HepG2 (cell line): ENCODE measurements around the gene DCP2. TPM values are rescaled to one million over a fixed set of nuclear protein-coding genes. Genes with fewer than 3 reads are reported as not detected.

Source experiments
- ATAC-seq: fragments of 200-7000 bp; cut with Tn5 transposase; 3 replicates; pipeline ENCODE4 v1.9.1; 2020; ENCODE audit warnings: mild to moderate bottlenecking, moderate library complexity
- BruUV-seq: library from RNA; stranded (reverse); fragments of 400-500 nt; replicated peaks from 2 replicates; lab custom pipeline; 2021; lab: Mats Ljungman, UMichigan
- CTCF ChIA-PET: fragments of 300-600 bp; formaldehyde crosslinking; extraction: SDS; loops from one replicate; lab custom pipeline; 2021; ENCODE audit warnings: low total read pairs, inconsistent platforms, low intra/inter-chr PET ratio; lab: Yijun Ruan, JAX
- POLR2A ChIA-PET: fragments of 350-600 bp; sonication (Branson Sonifier 250); formaldehyde crosslinking; loops from one replicate; lab custom pipeline; 2020; ENCODE audit warnings: antibody characterized with exemption, inconsistent platforms; lab: Yijun Ruan, JAX
- DNase-seq: peaks from one replicate; pipeline ENCODE4 v3.0.0-alpha.2; 2015; ENCODE audit warnings: low spot score
- FAIRE-seq: peaks from 3 replicates; lab custom pipeline; 2011; peaks lifted over from hg19 to GRCh38; lab: Jason Lieb, UNC
- H2AFZ ChIP-seq: one replicate; pipeline ENCODE4 v1.6.1; 2011; ENCODE audit warnings: low read length, inconsistent platforms
- H3K27ac ChIP-seq: fragments of 300-600 bp; 3 replicates; pipeline ENCODE4 v1.8.0; 2011; ENCODE audit warnings: mixed run types, mild to moderate bottlenecking, mixed read lengths, low read length, inconsistent platforms; ENCODE audit not compliant: insufficient read depth; ENCODE audit errors: extremely low read length
- H3K27me3 ChIP-seq, 2 experiments: fragments of 200-600 bp in 1 of 2; 2 replicates in 1 of 2; 3 replicates in 1 of 2; pipeline versions ENCODE4 v1.6.0 to v1.8.0; 2011; ENCODE audit warnings: low read length in 2 of 2, mild to moderate bottlenecking in 2 of 2, moderate library complexity in 2 of 2, inconsistent platforms in 1 of 2; ENCODE audit not compliant: insufficient read depth in 2 of 2, control insufficient read depth in 1 of 2
- H3K36me3 ChIP-seq, 2 experiments: fragments of 200-600 bp in 1 of 2; replicated peaks in 1 of 2; 2 replicates in 1 of 2; 3 replicates in 1 of 2; pipeline versions ENCODE4 v1.5.1 to v1.8.0; 2011; ENCODE audit warnings: low read length in 2 of 2, inconsistent platforms in 1 of 2; ENCODE audit not compliant: insufficient read depth in 2 of 2, control insufficient read depth in 1 of 2
- H3K4me1 ChIP-seq: 2 replicates; pipeline ENCODE4 v1.5.1; 2012; ENCODE audit warnings: low read length, inconsistent platforms; ENCODE audit not compliant: insufficient read depth
- H3K4me2 ChIP-seq: 2 replicates; pipeline ENCODE4 v1.6.0; 2011; ENCODE audit warnings: low read depth, low read length, inconsistent platforms
- H3K4me3 ChIP-seq, 3 experiments: fragments of 200-600 bp in 1 of 3; sonication (generic), shearing (Covaris generic) in 1 of 3; replicated peaks in 1 of 3; 2 replicates each; pipeline ENCODE4 v1.5.1; 2011 to 2016; ENCODE audit warnings: low read length in 3 of 3, inconsistent platforms in 2 of 3, low read depth in 2 of 3, mild to moderate bottlenecking in 2 of 3, control low read depth in 1 of 3, mixed read lengths in 1 of 3; ENCODE audit not compliant: insufficient read depth in 1 of 3
- H3K79me2 ChIP-seq: one replicate; pipeline ENCODE4 v1.6.1; 2011; ENCODE audit warnings: low read length, inconsistent platforms; ENCODE audit not compliant: insufficient read depth
- H3K9ac ChIP-seq: 2 replicates; pipeline ENCODE4 v1.6.0; 2011; ENCODE audit warnings: mild to moderate bottlenecking, low read depth, low read length, inconsistent platforms; ENCODE audit not compliant: insufficient read depth
- H3K9me3 ChIP-seq: 2 replicates; pipeline ENCODE4 v1.5.1; 2012; ENCODE audit warnings: mild to moderate bottlenecking, low read length
- H4K20me1 ChIP-seq: 2 replicates; pipeline ENCODE4 v1.6.0; 2011; ENCODE audit warnings: inconsistent platforms, mild to moderate bottlenecking, low read length, moderate library complexity; ENCODE audit not compliant: insufficient read depth
- CEBPG ChIP-seq: IDR thresholded peaks from 2 replicates; pipeline ENCODE4 v1.6.1; 2016
- EHMT2 ChIP-seq: fragments of 200-600 bp; sonication (generic); IDR thresholded peaks from 2 replicates; pipeline ENCODE4 v1.7.0; 2017; ENCODE audit warnings: antibody characterized with exemption, low read depth, low read length, borderline replicate concordance
- ERF ChIP-seq: IDR thresholded peaks from 2 replicates; pipeline ENCODE4 v1.6.1; 2018; ENCODE audit warnings: missing biosample characterization, missing genetic modification reagents
- ETV6 ChIP-seq: sonication (generic); formaldehyde crosslinking; conservative IDR thresholded peaks from 2 replicates; pipeline ENCODE4 v1.4.0; 2020; ENCODE audit warnings: missing genetic modification reagents
- FOSL1 ChIP-seq: sonication (generic); formaldehyde crosslinking; IDR thresholded peaks from 2 replicates; pipeline ENCODE4 v1.9.0; 2021; ENCODE audit warnings: missing genetic modification reagents, borderline replicate concordance
- HHEX ChIP-seq: IDR thresholded peaks from 2 replicates; pipeline ENCODE4 v1.6.1; 2016; ENCODE audit warnings: control low read depth
- HOXA5 ChIP-seq: sonication (generic); formaldehyde crosslinking; IDR thresholded peaks from 2 replicates; pipeline ENCODE4 v1.4.0; 2020; ENCODE audit warnings: missing genetic modification reagents
- ISL2 ChIP-seq: sonication (generic); formaldehyde crosslinking; IDR thresholded peaks from 2 replicates; pipeline ENCODE4 v1.5.0; 2020; ENCODE audit warnings: missing genetic modification reagents
- MAFG ChIP-seq: sonication (generic); formaldehyde crosslinking; IDR thresholded peaks from 2 replicates; pipeline ENCODE4 v1.5.1; 2020; ENCODE audit warnings: mild to moderate bottlenecking, missing genetic modification reagents
- MAX ChIP-seq: IDR thresholded peaks from 2 replicates; pipeline ENCODE4 v1.6.1; 2012; ENCODE audit warnings: inconsistent platforms
- MYC ChIP-seq: sonication (generic); formaldehyde crosslinking; IDR thresholded peaks from 2 replicates; pipeline ENCODE4 v1.9.0; 2021; ENCODE audit warnings: missing genetic modification reagents, borderline replicate concordance
- NCOA2 ChIP-seq: sonication (generic); formaldehyde crosslinking; IDR thresholded peaks from 2 replicates; pipeline ENCODE4 v1.8.0; 2022; ENCODE audit warnings: inconsistent platforms
- SAP130 ChIP-seq: IDR thresholded peaks from 2 replicates; pipeline ENCODE4 v1.6.1; 2016; ENCODE audit warnings: low read depth
- SP4 ChIP-seq: sonication (generic); formaldehyde crosslinking; IDR thresholded peaks from 2 replicates; pipeline ENCODE4 v1.8.1; 2023; ENCODE audit warnings: mild to moderate bottlenecking, missing genetic modification reagents
- ZFYVE20 ChIP-seq: sonication (generic); formaldehyde crosslinking; IDR thresholded peaks from 2 replicates; pipeline ENCODE4 v1.8.0; 2023; ENCODE audit warnings: low read depth, mild to moderate bottlenecking, moderate library complexity, missing genetic modification reagents, borderline replicate concordance
- ZNF383 ChIP-seq: sonication (generic); formaldehyde crosslinking; IDR thresholded peaks from 2 replicates; pipeline ENCODE4 v1.4.0; 2020; ENCODE audit warnings: missing genetic modification reagents, mild to moderate bottlenecking, borderline replicate concordance
- ZNF75D ChIP-seq: sonication (generic); formaldehyde crosslinking; IDR thresholded peaks from 2 replicates; pipeline ENCODE4 v1.8.1; 2023; ENCODE audit warnings: missing genetic modification reagents, mild to moderate bottlenecking, borderline replicate concordance
- WGBS: methylation state at CpG from one replicate; pipeline ENCODE4 v1.1.6; 2017; ENCODE audit warnings: low lambda C conversion rate; 5-methylcytosine and 5-hydroxymethylcytosine counted together
- in situ Hi-C: cut with HindIII; loops from 2 replicates; pipeline ENCODE4 v1.10.0; 2017; ENCODE audit warnings: low pct_unique_long_range_greater_than_20kb; ENCODE audit not compliant: extremely low pct_ligation_motif_present
- intact Hi-C: fragments of 100-400 bp; cut with micrococcal nuclease; formaldehyde crosslinking; loops from one replicate; pipeline ENCODE4 v1.10.0; 2022; ENCODE audit not compliant: unreplicated experiment
- polyA plus RNA-seq, 8 experiments: library from polyadenylated mRNA; depleted of rRNA in 3 of 8; stranded (reverse) in 7 of 8; unstranded in 1 of 8; fragments of >200 nt; fragmentation: Illumina TruSeq in 4 of 8; extraction: Trizol in 4 of 8; gene quantifications; 2 replicates each; pipeline versions ENCODE4 v1.2.1 to v1.2.3, GENCODE V29; 2011 to 2016; ENCODE audit warnings: low read depth in 4 of 8, missing spikeins in 1 of 8, mixed read lengths in 1 of 8; ENCODE audit not compliant: insufficient read depth in 1 of 8
- total RNA-seq, 5 experiments: library from RNA; depleted of rRNA; stranded (reverse); fragments of >200 nt; fragmentation: Illumina TruSeq; extraction: Trizol; gene quantifications; 2 replicates each; pipeline ENCODE4 v1.2.3, GENCODE V29; 2016; ENCODE audit warnings: low read depth in 1 of 5

DCP2 gene
- total and polyA plus RNA-seq, 2 of the 13 experiments (the other 11 are each of a cell fraction or from before 2014, with no cell fraction given) = 16.2 to 63.4 TPM

GRCh38 chr5:113017881-113018635, 41.5 kb downstream of the DCP2 start:
- no peak for DNase-seq
- H3K79me2 ChIP-seq = peaks cover 3% of the 10 kb centered on the region
- no peak for FAIRE-seq
- 0 out of 2 replicates have a peak, but pooled peaks have one; percentile 13 for TF ChIP-seq SAP130 (CRISPR knock-in tag)
- TF ChIP-seq MAX = no peak
- TF ChIP-seq, all 625 proteins: peak for 1
- no TSS peak for BruUV-seq
- Histone ChIP-seq H3K4me3 (no peak overlapping the region), H3K36me3 (peaks cover 6 to 26% of the 10 kb centered on the region in 2 experiments), H3K27me3 (no peaks in the 10 kb centered on the region), H3K4me2 (no peak overlapping the region), H2AFZ (no peak overlapping the region), H3K9me3 (no peaks in the 10 kb centered on the region), H3K4me1 (peaks cover 60% of the 10 kb centered on the region), H3K27ac (peak overlapping the region; percentile 34), H4K20me1 (no peaks in the 10 kb centered on the region), H3K9ac (no peak overlapping the region)
- ATAC-seq = no peak
- ChIA-PET POLR2A (interaction anchor here (0.7 to 1.8 kb wide), 3 partner anchors 11 to 42 kb away, joined by 3 to 4 read pairs (median 4); no protein-coding TSS in a partner anchor), CTCF (no interaction called here)
- in situ Hi-C loops = no loop called here
- intact Hi-C loops = no loop called here
- 91% methylated on average over 2 of the region's 2 CpGs for WGBS

GRCh38 chr5:113020461-113021273, 44.1 kb downstream of the DCP2 start:
- in situ Hi-C loops = no loop called here
- H4K20me1 ChIP-seq = no peaks in the 10 kb centered on the region
- H3K4me1 ChIP-seq = peaks cover 60% of the 10 kb centered on the region
- ATAC-seq = peak; percentile 98
- H3K36me3 ChIP-seq = peaks cover 0 to under 1% of the 10 kb centered on the region in 2 experiments; a peak in 3 of 5 replicates
- peak overlapping the region; percentile 60 for H3K4me2 ChIP-seq
- H3K9me3 ChIP-seq = no peaks in the 10 kb centered on the region
- 53% methylated on average over 11 of the region's 11 CpGs for WGBS
- intact Hi-C loops = loop anchor here (2.0 kb wide), 1 partner anchor 24 kb away; no protein-coding TSS in a partner anchor
- H3K27me3 ChIP-seq = no peaks in the 10 kb centered on the region
- peak overlapping the region in 1 of 3 experiments; percentile 2; a peak in 1 of 6 replicates for H3K4me3 ChIP-seq
- H3K79me2 ChIP-seq = peaks cover 3% of the 10 kb centered on the region
- H2AFZ ChIP-seq = no peak overlapping the region
- peak overlapping the region; percentile 47 for H3K9ac ChIP-seq
- DNase-seq = peak; percentile 90
- peak overlapping the region; percentile 84 for H3K27ac ChIP-seq
- FAIRE-seq = peak; percentile 56
- BruUV-seq = no TSS peak
- ChIA-PET CTCF (no interaction called here), POLR2A (interaction anchor here (0.9 to 1.4 kb wide), 3 partner anchors 10 to 44 kb away, joined by 3 to 4 read pairs (median 4); partner anchors contain the start of gene DCP2)
- 0 out of 2 replicates have a peak, but pooled peaks have one; percentile 41 for TF ChIP-seq HOXA5 (CRISPR knock-in tag)
- TF ChIP-seq HHEX (CRISPR knock-in tag) = peak; percentile 34; the same call in 1 of the 2 replicates
- peak; percentile 84 for TF ChIP-seq ISL2
- no peak for TF ChIP-seq ZFYVE20 (CRISPR knock-in tag)
- peak; percentile 41; the same call in 1 of the 2 replicates for TF ChIP-seq EHMT2
- no peak for TF ChIP-seq MYC (CRISPR knock-in tag)
- TF ChIP-seq FOSL1 (CRISPR knock-in tag) = peak; percentile 93
- no peak for TF ChIP-seq MAFG (CRISPR knock-in tag)
- no peak for TF ChIP-seq ETV6 (CRISPR knock-in tag)
- TF ChIP-seq SP4 = no peak
- TF ChIP-seq ERF (CRISPR knock-in tag) = no peak
- no peak for TF ChIP-seq ZNF75D (CRISPR knock-in tag)
- no peak for TF ChIP-seq ZNF383
- peak; percentile 66; the same call in 1 of the 2 replicates for TF ChIP-seq SAP130 (CRISPR knock-in tag)
- 0 out of 2 replicates have a peak, but pooled peaks have one; percentile 48 for TF ChIP-seq CEBPG (CRISPR knock-in tag)
- peak; percentile 78 for TF ChIP-seq NCOA2 (CRISPR knock-in tag)
